CD4-positive, alpha-beta T cell treated with Interleukin-6 for 4 hours (primary cell): ENCODE results near the gene MEIS1.

ENCODE experiments used
- DNase-seq: peaks from one replicate; pipeline ENCODE4 v3.0.0-alpha.2; 2020; ENCODE audit warnings: mixed read lengths

MEIS1 gene

DNA sequence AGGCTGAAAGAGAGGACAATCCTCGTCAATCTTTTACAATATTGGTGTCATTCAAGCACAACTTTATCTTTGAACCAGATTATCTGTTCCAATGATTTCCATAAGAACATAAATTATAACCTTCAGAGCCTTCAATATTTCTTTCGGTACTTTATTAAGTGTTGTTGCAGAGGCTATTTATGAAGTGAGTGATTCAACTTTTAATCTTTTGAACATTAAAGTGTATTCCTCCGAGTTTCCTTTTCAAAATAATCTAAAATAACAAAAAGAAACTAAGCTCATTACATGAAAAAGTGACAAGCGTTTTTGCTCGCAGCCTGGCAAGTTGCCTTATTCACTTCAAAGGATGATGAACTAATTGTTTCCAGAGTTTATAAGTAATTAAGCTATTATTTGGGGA lies 149.0 kb downstream of the MEIS1 start:
- no peak for DNase-seq

DNA sequence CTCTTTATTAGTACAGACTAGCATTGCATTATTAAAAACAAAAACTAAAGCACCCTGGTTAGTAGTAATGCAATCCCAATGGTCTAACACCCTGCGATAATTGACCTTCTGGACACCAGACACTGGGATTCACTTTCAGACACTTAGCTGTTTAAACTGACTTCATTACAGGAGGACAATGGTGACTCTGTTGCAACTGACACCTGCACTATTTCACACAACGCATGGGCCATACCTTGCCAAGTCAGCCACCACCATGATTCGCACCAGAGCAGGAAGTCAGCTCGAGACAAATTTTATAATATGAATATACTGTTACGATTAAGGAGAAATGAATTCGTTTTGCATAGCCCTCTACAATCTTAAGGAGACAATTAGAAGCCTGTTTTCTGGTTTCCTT lies 150.7 kb downstream of the MEIS1 start:
- DNase-seq, result no peak

DNA sequence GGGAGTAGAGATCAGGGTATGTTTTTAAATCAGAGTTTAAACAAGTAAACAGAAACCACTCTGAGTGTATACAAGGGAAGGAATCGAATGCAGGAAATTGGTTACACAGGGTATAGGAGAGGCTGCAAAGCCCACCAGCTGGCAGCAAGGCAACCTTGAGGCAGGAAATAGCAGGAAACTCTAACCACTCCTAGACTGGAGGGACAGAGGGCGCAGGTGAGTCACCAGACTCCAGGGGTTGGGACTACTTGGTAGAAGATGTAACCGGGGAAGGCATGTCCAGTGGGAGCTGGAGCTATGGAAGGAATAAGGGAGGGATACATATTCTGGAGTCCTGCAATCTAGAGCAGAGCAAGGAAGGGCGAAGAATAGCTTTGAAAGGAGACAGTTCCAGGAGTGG lies 152.3 kb downstream of the MEIS1 start:
- no peak for DNase-seq

DNA sequence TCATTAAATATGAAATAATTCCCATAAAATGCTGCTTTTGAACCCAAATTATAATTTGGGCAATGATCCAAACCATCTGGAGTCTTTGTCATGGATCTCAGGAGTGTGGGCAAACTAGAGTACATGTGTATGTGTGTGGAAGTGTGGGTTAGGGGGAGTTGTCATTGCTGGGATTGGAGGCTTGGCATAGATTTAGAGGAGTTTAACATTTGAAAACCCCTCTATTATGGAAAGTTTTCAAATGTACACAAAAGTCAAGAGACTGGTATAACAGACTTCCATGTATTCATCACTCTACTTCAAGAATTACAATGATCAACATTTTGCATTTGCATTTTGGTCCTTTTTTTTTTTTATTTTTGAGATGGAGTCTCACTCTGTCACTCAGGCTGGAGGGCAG lies 159.1 kb downstream of the MEIS1 start:
- no peak for DNase-seq

DNA sequence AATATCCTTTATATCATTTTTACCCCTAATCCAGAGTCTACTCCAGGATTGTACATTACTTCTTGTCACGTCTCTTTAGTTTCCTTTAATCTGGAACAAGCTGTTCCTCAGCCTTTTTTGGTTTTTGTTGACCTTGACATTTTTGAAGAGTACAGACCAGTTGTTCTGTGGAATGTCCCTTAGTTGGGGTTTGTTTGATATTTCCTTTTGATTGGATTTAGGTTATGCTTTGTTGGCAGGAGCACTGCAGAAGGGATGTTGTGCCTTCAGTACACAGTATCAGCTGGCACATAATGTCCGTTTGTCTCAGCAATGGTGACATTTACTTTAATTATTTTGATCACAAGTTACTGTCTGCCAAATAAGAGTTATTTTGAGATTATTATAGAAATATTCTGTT lies 160.6 kb downstream of the MEIS1 start:
- no peak for DNase-seq

DNA sequence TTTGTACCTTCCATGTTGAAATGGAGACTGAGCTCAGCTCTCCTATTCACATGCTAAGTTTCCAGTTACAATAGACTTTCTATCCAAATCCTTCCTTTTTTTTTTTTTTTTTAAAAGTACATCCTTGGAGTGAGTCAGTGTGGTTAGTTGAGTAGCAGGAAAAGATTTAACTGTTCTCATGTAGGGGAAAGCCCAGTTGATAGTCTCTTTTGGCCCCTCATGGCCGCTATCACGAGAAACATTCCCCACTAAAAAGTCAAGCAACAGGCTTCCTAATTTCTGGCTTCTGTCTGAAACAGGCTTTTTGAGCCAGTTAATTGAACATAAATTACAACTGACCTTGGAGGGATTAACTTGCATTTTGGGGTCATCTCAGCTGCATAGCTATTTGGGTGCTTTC lies 161.3 kb downstream of the MEIS1 start:
- no peak for DNase-seq

DNA sequence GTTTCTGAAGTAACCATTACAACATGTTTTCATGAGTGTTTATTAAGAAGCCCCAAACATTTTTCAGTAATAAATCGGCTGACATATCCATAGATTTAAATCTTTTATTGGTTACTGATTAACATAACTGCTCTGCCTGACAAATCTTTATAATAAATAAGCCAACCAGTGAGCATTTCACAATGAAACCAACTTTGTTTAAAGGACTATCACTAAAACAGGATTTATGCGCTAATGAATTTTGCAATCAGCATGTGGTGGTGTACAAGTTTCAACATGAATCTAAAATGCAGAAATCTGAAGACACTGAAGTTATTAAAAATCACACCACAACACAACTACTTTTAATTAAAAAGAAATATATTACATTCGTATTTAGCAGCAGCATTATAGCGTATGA lies 166.7 kb downstream of the MEIS1 start:
- no peak for DNase-seq

DNA sequence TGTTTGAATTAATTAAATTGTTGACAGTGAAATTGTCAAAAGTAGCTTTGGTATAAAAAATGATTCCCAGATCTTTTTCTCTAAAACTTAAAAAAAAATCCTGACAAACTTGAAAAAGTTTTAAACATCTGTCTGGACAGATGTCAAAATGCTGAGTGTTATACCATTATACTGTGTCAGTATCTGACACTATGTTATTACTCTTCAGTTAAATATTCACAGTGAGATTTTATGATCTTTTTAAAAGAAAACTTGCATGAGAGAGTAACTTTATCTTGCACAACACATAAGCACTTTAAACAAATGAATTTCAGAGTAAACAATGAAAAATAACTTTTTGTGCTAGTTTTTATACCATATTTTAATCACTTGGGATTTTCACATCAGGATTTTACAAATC lies 167.4 kb downstream of the MEIS1 start:
- DNase-seq, result no peak

DNA sequence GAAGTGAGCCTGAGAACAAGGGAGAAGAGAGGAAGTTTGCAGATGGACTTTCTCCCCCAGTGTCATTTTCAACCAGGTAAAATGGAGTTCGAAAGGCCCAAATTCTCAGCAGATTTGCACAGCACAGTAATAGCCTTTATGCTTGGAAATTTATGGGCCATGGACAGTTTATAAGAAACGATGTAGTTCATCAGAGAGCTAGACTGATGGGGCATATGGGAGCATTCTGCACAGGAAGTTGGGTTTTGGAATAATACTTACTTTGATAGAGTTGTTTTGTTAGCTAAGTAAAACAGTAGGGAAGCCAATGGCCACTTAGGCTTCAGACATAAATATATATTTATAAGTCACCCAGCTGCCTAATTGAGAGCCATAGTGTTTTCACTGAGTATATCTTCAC lies 169.4 kb downstream of the MEIS1 start:
- DNase-seq, result no peak

DNA sequence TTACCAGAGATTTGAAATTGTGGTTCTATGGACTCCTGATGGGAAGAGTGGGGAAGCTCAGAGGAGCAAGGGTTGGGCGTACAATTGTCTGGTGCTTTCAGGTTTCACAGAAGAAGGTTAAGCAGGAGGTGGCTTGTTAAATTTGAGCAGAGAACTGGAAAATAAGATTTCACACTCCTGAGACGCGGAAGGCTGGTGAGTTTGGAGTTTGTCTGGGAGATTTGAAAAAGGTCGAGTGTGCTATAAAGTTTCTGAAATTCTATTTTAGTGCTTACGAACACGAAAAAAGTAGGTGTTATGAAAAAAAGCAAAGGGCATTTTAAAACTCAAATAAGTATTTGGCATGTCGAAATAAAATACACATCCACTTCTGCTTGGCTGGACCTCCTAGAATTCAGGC lies 170.1 kb downstream of the MEIS1 start:
- no peak for DNase-seq

DNA sequence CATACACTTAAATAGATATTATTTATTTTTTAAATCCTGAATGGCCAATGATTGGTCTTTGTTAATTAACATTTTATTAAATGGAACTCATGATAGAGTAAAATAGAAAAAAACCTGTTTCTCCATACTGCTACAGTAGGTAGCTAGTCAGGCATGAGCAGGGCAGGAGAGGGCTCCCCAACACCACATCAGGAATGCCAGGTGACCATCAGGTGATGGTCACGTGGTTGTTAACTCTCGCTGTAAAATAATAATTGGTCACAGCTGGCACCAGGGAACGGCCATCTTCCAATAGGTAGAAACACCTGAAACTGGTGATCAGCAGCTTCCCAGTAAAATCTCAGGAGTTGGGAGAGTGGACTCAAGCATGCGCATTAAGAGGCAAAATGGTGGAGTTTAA lies 172.2 kb downstream of the MEIS1 start:
- no peak for DNase-seq
